ENCODE results near the gene MAPK9.

Gene MAPK9

DNA sequence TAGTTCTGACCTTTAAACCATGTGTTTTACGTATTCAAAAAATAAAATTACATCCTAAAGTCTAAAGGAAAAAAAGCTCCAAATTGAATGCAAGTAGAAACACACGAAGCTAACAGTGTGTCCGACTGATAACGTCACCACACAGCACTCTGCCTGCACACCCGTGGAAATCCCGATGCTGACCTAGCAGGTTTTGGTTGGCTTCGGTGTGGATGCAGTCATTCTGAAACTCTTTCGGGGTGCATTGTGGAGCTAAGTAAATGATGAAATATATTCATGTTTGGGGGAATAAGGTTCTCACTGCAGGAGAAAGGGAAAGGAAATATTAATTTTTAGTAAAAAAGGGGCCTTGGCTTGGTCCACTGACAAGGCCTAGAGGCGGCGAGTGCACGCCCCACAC lies 84.9 kb downstream of the MAPK9 start:
- TF ChIP-seq SIN3A (IDR thresholded peaks at IDR 0.05; ENCODE audit: borderline replicate concordance, insufficient read depth, low read length) (no peak), TAF1 (IDR thresholded peaks at IDR 0.05; ENCODE audit: borderline replicate concordance, insufficient read depth, low read length) (no peak), POLR2AphosphoS5 (IDR thresholded peaks at IDR 0.05; ENCODE audit: low read depth, low read length) (no peak), FOXP2 (optimal IDR thresholded peaks at IDR 0.05; ENCODE audit: borderline replicate concordance, extremely low read depth, extremely low read length, insufficient read depth) (no peak)
- TF ChIP-seq, protein P1, sequence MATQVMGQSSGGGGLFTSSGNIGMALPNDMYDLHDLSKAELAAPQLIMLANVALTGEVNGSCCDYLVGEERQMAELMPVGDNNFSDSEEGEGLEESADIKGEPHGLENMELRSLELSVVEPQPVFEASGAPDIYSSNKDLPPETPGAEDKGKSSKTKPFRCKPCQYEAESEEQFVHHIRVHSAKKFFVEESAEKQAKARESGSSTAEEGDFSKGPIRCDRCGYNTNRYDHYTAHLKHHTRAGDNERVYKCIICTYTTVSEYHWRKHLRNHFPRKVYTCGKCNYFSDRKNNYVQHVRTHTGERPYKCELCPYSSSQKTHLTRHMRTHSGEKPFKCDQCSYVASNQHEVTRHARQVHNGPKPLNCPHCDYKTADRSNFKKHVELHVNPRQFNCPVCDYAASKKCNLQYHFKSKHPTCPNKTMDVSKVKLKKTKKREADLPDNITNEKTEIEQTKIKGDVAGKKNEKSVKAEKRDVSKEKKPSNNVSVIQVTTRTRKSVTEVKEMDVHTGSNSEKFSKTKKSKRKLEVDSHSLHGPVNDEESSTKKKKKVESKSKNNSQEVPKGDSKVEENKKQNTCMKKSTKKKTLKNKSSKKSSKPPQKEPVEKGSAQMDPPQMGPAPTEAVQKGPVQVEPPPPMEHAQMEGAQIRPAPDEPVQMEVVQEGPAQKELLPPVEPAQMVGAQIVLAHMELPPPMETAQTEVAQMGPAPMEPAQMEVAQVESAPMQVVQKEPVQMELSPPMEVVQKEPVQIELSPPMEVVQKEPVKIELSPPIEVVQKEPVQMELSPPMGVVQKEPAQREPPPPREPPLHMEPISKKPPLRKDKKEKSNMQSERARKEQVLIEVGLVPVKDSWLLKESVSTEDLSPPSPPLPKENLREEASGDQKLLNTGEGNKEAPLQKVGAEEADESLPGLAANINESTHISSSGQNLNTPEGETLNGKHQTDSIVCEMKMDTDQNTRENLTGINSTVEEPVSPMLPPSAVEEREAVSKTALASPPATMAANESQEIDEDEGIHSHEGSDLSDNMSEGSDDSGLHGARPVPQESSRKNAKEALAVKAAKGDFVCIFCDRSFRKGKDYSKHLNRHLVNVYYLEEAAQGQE (IDR thresholded peaks at IDR 0.05; ENCODE audit: insufficient read depth in 1 of 2, low read depth in 2 of 2, low read length in 2 of 2) = no peak

DNA sequence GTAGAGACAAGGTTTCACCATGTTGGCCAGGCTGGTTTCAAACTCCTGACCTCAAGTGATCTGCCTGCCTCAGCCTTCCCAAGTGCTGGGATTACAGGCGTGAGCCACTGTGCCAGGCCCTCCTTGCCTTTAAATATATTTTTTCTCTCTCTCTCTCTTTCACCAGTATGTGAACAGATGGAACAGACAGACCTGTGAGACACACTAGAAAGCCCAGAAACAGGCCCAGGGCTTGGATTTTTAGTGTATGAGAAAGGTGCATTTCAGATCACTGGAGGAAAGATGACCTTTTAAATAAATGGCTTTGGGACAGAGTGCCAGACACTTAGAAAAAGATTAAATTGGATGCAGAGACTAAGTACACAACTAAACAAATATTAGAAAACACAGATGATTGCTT lies 86.0 kb downstream of the MAPK9 start:
- TF ChIP-seq, protein P1 (IDR thresholded peaks at IDR 0.05; ENCODE audit: insufficient read depth in 1 of 2, low read depth in 2 of 2, low read length in 2 of 2) = no peak
- TF ChIP-seq FOXP2 (optimal IDR thresholded peaks at IDR 0.05; ENCODE audit: borderline replicate concordance, extremely low read depth, extremely low read length, insufficient read depth) = no peak
- no peak for TF ChIP-seq POLR2AphosphoS5 (IDR thresholded peaks at IDR 0.05; ENCODE audit: low read depth, low read length)

DNA sequence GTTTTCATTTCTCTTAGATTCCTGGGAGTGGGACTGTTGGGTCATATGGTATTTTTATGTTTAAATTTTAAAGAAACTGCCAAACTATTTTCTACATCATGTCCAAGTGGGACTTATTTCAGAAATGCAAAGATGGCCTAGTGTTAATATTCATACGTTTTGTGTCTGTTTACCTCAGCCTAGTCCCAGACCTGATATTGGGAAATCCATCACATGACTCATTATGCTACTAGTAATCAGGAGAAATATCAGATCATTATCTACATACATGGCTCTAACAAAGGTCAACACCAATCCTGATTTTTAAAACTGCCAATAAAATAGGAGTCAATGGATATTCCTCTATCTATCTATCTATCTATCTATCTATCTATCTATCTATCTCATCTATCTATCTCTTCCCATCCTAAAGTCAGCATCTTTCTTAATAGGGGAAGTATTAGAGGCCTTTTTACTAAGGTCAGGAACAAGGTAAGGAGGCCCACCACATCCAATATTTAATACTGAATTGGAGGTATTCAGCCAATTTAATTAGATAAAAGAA lies 87.5 kb downstream of the MAPK9 start:
- TF ChIP-seq SIN3A (IDR thresholded peaks at IDR 0.05; ENCODE audit: borderline replicate concordance, insufficient read depth, low read length) (no peak), FOXP2 (optimal IDR thresholded peaks at IDR 0.05; ENCODE audit: borderline replicate concordance, extremely low read depth, extremely low read length, insufficient read depth) (no peak), TAF1 (IDR thresholded peaks at IDR 0.05; ENCODE audit: borderline replicate concordance, insufficient read depth, low read length) (no peak), POLR2AphosphoS5 (IDR thresholded peaks at IDR 0.05; ENCODE audit: low read depth, low read length) (no peak)
- TF ChIP-seq, protein P1 (IDR thresholded peaks at IDR 0.05; ENCODE audit: insufficient read depth in 1 of 2, low read depth in 2 of 2, low read length in 2 of 2) = no peak

DNA sequence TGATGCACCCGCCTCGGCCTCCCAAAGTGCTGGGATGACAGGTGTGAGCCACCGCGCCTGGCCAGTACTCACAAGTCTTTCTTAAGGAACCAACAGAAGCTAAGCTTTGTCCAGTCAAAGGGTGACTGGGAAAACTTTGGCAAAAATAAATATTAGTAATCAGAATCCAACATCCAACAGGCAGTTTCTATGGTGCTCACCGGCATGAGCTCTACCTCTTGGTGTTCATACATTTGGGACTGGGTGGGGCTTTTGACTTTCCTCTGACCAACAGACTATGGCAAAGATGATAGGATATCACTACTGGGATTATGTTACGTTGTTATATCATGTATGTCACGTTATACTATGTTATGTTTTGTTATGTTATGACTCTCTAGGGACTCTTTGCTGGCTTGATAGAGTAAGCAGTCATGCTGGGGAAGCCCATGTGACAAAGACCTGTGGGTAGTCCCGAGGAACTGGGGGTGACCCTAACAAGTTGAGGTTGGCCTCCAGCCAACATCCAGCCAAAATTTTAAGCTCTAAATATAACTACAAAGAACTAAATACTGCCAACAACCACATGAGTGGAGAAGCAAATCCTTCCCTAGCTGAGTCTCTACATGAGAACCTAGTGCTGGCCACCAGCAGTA lies 88.8 kb downstream of the MAPK9 start:
- TF ChIP-seq, protein P1 (IDR thresholded peaks at IDR 0.05; ENCODE audit: insufficient read depth in 1 of 2, low read depth in 2 of 2, low read length in 2 of 2) = no peak
- TF ChIP-seq SIN3A (IDR thresholded peaks at IDR 0.05; ENCODE audit: borderline replicate concordance, insufficient read depth, low read length) = no peak
- TF ChIP-seq TAF1 (IDR thresholded peaks at IDR 0.05; ENCODE audit: borderline replicate concordance, insufficient read depth, low read length) = no peak
- no peak for TF ChIP-seq FOXP2 (optimal IDR thresholded peaks at IDR 0.05; ENCODE audit: borderline replicate concordance, extremely low read depth, extremely low read length, insufficient read depth)
- TF ChIP-seq POLR2AphosphoS5 (IDR thresholded peaks at IDR 0.05; ENCODE audit: low read depth, low read length) = no peak

Data from PFSK-1 (cell line).